HG03432 (cell line): ENCODE measurements around the gene VAV3.

ENCODE experiments used
- ATAC-seq: cut with Tn5 transposase; IDR thresholded peaks from one replicate; pipeline ENCODE4 v1.9.1; 2021; ENCODE audit warnings: mild to moderate bottlenecking, moderate library complexity; ENCODE audit not compliant: unreplicated experiment

The VAV3 gene

DNA sequence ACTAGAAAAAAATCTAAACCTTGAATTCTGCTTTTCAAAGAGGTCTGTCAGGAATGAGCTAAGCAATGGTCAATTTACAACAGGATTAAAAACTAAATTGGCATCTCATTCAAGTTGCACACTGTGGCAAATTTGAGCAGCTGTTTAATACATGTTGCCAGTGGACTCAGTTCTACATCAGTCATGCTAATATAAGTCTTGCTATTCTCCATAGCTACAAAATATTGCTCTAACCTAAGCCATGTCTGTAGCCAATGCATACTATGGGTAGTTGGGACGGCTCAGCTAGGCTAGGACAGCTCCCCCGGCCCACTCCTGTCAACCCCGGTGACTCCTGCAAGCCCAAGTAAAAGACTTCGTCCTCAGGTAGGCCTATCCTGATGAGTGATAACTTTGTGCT is 10.9 kb upstream of the VAV3 start:
- ATAC-seq, result no peak

DNA sequence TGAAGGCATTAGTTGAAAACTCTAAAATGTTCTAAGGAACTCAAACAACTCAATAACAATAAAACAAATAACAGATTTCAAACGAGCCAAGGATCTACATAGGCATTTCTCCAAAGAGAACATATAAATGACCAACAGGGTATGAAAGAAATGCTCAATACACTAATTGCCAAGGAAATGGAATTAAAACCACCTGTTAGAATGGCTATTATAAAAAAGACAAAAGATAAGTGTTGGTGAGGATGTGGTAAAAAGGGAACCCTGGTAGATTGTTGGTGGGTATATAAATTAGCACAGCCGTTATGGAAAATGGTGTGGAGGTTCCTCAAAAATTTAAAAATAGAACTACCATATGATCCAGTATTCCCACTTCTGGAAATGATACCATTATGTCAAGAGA is 9.1 kb upstream of the VAV3 start:
- ATAC-seq, result no peak

DNA sequence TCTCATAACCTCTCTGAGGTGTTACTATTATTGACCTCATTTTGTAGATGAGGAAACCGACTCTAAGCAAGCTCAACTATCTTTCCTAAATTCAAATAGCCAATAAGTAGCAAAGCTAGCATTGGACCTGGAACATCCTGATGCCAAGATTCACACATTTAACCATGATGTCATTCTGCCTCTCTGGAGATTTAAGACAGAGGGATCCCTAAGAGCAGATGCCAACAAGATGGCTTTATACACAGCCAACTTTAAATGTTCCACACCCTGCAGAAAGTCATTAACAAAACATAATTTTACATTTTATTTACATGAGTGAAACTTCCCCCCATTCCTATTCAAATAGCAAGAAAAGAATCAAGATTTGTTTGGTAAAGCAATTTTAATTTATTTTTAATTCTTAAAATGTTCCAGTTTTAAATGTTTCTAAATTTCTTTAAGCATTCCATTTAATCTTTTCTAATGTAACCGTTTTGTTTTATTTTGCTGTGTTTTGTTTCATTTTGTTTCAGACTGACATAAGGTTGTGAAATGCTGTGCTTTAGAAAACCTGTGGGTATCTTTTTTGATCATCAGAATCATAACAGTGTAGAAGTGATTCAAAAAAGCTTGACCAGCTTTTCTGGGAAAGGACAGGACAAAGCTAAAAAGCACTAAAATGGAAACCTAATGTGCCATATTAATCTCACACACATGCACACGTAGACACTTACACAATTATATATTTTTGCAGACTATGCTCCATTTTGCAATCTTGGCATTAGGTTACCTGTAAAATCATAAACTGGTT is 7.6 kb upstream of the VAV3 start:
- no peak for ATAC-seq

DNA sequence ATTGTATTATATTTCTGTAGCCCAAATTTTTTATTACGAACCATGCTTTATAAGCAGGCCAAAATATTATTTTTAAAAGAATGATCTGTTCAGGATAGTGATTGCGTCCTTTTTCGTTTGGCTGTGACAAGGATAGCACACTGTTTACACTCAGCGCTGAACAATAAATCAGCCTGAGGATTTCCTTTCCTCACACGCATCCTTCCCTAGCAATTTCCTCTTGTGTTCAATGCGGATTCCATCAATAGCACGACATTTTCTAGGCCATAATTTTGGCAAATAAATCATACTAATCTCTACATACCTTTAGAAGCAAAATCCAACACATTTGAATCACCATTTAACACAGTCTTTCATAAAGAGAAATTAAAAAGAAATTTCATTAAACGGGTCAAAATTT is 1.6 kb upstream of the VAV3 start:
- no peak for ATAC-seq

DNA sequence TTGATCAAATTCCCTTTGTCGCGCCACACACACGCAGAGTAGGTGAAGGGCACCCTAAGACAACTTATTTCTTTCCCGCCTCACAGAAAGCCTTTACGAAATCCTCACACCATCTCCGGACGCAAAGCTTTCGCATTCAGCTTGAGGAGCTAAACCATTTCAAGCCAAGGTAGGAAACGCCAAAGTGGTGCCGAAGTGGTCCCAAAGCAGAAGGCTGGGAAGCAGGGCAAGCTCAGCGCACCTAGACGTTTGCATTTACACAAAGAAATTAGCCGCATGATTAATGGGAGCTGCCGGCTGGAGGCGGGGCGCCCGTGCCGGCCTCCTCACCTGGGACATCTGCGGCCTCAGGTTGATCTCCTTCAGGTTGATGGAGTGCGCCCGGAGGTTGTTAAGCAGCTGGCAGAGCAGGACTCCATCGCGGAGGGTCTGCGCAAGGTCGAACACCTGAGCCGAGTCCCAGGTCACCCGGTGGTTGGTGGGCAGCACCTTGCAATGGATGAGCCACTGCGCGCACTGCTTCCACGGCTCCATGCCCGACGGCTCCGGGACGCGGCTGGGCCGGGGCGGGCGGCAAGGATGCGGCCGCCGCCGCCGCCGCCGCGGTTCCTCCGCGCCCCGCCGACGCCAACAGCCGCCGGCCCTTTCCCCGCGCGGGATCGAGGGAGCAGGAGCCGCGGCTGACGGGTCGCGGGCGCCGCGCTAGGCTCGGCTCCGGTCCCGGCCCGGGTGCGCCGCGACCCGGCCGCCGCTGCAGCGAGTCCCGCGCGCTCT is 457 bp downstream of the VAV3 start:
- peak; percentile 2 for ATAC-seq

DNA sequence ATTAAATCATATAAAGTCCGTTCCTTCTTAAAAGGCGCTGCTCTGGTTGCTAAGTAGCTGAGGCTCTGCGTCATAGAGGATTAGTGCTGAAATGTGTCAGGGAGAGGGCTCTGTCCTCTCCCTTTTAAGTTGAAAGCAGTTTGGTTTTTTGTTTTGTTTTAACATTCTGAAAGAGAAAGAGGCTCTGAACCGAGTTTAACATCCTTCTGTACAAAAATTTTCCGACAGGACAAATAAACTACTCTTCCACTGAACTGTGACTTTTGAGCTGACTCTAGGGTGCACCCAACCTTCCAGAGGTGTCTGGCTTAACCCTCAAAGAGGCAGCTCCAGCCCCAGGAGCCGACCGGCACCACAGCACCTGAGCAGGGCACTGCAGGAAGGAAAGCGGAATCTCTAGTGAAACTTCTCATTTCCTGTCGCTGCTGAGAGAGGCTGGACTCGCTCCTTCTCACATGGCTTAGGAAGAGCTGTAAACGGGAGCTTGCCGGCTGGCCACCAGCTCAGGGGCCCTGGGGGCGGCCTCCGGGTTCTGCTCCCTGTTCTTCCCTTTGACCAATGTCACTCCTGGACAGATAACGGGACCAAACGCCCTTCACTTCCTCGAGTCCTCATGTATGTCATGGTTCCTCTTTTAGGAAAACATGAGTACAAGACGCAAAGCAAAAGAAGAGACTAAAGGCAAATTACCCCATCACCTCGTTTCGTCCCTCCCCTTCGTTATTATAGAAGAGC is 1.2 kb downstream of the VAV3 start:
- peak; percentile 81 for ATAC-seq

DNA sequence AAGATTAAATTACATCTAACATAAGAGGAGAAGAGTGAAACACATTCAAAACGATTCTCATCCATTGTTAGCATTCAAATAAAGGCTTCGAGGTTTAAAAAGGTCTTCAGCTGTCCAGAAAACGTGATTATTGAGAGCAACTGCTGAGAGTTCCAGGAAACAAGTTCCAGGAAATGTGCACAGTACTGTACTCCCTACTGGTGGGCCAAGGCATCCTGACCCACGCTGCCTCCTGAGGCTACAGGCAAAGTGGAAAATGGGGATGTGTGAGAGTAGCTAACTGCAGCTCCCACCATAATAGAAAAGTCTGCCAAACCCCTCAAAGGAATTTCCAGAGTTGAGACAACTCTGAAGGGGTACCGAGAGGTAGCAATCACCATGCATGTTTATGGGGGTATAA is 2.0 kb downstream of the VAV3 start:
- no peak for ATAC-seq

DNA sequence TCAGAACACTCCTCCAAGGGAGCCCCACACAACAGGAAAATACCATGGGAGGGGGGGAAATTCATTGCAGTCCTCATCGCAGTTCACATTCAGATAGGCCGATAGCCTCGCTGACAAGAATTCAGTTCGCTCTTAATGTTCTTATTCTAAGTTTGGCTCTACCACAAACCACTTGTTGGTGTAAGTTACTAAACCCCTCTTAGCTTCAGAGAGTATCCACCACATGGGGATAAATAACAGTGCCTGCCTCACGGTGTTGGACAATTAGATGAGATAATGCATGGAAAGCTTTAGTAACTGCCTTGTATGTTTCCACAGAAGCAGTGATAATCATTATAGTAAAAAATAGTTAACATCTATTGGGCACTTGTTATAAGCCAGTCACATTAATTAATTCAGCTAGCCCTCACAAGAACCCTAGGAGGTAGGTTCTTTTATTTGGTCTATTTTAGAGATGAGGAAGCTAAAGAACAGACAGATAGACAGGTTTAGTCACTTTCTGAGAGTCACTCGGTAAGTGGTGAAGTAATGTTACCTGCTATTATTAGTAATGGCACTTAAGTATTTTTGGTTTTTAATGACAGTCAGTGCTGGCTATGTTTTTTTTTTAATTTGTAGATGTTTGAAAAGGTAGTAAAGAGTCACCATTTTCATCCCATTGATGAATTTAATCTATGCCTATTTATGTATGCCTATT is 10.1 kb downstream of the VAV3 start:
- ATAC-seq, result no peak

DNA sequence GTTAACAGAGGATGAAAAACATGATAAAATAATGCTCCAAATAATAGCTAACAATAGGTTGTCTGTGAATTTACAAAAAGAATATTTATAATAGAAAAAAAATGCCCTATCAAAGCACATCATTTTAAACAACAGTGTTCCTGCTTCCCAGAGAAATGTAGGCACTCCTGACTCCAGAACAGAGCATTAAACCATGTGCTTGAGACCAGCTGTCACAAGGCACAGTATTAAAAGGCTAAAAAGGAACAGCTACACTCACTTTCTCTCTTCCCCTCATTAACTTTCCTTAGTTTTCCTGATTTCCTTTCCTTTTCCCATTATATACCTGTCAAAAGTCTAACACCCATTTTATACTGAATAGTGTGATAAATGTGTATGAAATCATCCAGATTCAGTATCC is 10.9 kb downstream of the VAV3 start:
- ATAC-seq, result no peak

DNA sequence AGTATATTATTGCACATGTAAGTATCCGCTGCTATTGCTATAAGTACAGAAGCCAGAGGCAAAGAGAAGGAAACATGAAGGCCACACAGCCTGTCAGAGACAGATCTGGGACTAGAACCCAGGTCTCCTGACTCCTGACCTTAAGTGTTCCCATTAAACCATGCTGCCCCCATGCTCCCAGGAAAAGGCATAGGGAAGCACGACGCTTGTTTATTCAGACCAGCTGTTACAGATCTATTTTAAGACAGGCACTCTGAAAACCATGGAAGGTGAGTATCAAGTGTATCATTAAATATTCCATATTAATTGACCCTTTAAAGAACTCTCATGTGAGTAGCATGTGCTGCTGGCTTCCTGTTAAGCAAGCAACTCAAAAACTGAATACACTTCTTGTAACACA is 11.4 kb downstream of the VAV3 start:
- no peak for ATAC-seq

DNA sequence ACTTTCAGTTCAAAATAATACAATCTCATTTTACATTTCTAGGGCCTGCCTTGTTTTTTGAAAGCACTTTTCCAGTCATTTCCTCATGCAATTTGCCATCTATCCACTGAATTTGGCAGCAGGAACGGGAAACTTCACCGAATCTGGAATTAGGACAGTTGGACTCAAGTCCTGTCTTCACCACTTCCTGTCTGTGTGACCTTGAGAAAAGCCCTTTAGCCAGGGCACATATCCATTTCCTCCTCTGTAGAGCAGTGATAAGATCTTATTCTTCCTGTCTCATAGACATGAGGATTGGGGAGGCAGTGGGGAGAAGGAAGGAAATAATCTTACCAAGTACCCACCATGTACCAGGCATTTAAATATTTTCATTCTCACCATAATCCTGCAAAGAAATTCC is 12.0 kb downstream of the VAV3 start:
- no peak for ATAC-seq

DNA sequence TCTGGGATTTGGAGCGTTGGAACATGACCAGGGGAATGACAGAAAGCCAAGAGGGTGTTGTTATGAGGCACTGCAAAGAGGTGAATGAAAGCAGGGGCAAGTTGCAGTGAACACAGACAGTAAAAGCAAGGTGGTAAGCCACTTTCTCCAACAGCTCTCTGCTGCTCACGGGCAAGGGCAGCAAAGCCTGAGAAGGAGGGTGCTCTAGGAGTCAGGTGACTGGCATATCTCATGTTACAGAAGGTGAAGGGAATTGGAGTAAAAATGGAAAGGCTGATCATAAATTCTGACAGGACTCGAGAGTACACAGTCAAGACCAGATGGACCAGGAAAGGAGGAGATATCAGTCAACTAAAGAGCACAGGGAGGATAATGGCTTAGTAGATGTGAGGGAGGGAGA is 14.5 kb downstream of the VAV3 start:
- no peak for ATAC-seq

DNA sequence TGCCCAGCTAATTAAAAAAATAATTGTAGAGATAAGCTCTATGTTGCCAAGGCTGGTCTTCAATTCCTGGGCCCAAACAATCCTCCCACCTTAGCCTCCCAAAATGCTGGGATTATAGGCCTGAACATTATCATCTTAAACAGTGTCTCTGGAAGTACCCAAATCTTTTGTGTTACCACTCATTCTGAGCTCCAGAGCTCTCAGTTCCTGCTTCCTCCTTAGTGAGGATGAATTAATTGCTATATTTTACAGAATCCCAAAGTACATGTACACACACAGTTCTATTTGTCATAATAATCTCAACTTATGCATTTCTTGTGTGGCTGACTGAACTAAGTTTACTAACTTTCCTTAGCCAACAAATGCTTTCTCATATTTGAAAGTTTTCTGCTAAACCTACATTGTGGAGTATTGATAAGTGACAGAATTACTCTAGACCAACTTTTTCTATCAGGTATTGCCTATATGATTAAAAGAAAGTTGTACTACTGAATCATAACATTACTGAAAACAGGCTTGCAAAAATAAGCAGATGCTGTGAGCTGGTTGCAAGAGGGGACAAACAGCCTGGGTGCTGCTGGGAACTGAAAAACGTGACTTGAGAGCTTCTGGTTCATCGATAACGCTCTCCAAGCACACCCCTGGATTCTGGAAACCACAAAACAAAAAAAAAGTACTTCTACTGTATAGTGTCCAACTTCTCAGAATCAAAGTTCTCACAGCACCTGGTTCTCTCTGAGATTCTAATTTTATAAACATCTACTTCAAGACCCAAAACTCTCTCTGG is 15.3 kb downstream of the VAV3 start:
- peak; percentile 80 for ATAC-seq

DNA sequence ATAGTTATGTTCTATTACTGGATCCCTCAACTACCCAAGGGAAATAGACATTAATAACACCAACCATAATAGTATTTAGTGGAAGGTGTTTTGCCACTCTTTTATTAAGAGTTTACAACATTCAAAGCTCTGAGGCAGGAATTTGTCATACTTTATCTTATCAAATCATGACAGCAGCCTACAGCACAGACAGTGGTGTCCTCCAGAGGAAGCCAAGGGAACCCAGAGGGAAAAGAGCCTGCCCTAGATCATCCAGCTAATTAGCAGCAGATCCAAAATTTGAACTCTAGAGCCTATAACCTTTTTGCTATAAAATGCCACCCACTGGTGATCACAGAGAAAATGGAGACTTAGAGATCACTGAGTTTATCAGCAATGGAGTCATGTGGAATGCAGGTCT is 18.2 kb downstream of the VAV3 start:
- ATAC-seq, result no peak

DNA sequence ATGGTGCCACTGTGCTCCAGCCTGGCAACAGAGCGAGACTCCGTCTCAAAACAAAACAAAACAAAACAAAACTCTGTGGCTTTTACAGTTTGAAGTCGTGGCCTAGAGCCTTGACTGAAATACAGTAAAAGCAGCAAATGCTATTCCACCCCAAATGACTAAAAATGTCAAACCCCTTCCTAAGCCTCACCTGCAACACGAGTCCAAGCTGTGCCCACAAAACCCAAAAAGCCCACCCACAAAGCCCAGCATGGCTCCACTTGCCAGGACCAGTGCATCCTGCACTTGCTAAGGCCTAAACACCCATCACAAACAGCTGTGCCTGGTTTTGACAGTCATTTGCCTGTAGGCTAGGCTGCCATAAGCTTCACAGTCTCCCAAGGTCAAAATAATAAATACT is 21.3 kb downstream of the VAV3 start:
- no peak for ATAC-seq

DNA sequence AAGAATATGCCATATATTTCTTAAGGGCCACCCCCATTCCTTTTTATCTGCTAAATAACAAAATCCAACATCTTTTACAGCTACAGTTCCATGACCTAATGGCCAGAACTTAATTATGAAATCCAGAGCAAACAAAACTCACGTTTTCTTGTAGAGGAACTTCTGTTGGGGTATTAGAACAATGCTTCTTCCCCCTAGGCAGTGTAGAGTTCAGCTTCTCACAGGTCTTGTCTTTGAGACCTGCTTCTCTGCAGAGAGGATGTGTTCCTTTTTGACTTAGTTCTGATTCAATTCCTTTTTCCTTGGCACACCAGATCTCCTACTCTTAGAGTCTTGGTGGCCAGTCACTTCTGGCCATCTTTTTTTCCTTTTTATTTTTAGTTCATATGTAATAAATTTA is 22.2 kb downstream of the VAV3 start:
- ATAC-seq, result no peak

DNA sequence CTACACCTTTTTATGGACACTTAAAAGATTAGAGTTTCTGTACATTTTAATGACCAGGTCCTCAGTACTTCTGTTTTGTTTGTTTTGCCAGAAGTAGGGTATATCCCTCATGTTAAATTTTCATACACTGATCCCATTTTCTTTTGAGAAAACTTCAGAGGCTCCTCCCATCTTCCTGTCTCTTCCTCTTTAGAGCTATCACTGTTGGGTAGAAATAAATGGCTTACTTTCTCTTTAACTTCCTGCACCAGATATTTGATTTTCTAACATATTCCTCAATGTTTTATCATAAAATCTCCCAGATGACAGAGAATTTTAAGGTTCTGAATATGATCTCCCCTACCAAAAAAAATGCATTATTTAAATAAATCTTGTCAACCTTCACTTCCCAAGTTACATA is 23.4 kb downstream of the VAV3 start:
- no peak for ATAC-seq

DNA sequence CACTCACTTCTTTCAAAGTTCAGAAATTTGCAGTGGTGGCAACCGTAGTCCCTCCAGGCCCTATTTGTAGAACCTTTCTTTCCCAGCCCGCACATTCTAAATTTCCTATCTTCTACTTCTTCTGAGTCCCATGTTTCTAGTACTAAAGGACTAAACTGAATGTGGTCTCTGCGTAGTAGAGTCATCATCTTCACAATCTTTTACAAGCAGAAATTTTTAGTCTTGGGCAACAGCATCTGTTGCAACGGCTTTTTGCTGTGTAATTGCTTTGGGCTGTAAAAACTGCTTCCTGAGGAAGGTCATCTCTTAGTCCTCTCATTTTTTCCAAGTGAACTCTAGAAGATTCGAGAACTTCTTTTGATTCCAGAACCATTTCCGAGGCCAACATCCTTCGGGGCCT is 23.9 kb downstream of the VAV3 start:
- ATAC-seq, result no peak

DNA sequence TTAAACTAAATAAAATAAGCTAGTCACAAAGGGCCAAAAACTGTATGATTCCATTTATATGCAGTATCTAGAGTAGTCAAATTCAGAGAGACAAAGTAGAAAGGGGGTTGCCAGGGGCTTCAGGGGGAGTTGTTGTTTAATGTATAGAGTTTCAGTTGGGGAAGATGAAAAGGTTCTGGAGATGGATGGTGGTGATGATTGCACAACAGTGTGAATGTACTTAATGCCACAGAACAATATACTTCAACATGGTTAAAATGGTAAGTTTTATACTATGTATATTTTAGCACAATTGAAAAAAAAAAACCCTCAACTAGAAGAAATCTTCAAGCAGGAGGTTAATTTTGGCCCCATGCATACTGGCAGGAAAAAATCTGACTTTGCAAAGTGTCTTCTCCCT is 24.3 kb downstream of the VAV3 start:
- ATAC-seq, result no peak

DNA sequence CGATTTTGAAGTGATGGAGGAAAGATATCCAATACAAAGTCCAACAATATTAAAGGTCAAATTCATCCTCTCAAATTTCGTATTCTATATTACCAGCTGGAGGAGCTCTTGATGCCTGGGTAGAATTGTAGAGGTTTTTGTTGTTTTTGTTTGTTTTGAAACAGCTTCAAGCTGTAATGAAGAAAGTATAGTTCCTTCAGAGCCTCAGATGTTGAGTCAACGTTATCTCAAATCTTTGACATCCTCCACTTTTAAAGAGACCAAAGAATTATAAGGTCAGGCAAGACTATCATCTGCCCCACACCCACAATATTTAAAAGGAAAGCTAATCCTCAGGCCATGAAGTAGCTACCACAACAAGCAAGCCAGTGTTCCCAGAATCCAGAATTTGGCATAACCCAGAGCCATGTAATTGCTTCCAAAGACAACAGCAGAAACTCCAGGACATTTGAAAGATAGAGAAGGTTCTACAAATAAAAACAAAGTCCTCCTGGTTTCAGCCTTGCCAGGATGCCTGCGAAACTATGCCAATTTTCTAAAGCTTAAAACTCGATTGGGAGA is 24.9 kb downstream of the VAV3 start:
- ATAC-seq, result no peak
